Astrocyte of the spinal cord (primary cell): ENCODE measurements around the gene IL7R.

Source experiments
- DNase-seq: peaks from one replicate; pipeline ENCODE4 v3.0.0; 2011; ENCODE audit warnings: low read depth, low spot score
- H3K4me3 ChIP-seq: 2 replicates; pipeline ENCODE4 v1.5.1; 2011; ENCODE audit warnings: low read depth, mild to moderate bottlenecking, low read length, moderate library complexity
- in situ Hi-C: cut with HindIII; loops from 2 replicates; pipeline ENCODE4 v1.10.0; 2017; ENCODE audit warnings: low sequenced_read_pairs
- TF ChIP-seq, protein P1 (sequence below): IDR thresholded peaks from 2 replicates; pipeline ENCODE4 v1.5.1; 2012; ENCODE audit warnings: low read depth, mild to moderate bottlenecking, low read length, inconsistent platforms

Gene IL7R

DNA sequence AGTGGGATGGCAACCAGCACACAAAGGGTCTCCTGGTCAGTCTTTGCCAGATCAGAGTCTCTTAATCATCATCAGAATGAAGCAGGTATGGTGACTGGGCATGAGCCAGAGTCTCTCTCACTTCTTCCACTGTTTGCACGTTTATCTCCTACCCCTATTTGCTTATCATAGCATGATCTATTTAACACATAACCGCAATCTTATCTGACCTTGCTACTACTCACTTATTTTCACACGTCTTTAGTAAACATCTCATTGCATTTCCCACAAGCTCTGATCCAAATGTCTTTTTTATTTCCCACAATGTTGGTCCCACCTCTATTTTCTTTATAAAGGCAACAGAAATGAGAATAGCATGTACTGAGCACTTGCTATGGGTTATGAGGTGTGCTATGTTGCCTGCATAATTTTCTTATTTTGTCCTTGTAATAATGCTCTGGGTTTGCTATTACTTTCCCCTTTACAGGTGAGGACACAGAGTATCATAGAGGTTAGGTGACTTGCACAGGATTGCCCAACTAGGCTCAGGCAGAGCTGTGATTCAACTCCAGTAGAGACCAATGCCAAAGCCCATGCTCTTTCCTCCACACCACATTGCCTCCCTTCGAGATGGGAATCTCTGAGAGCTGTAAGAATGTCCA lies 39.7 kb upstream of the IL7R start:
- DNase-seq: no peak
- TF ChIP-seq, protein P1, sequence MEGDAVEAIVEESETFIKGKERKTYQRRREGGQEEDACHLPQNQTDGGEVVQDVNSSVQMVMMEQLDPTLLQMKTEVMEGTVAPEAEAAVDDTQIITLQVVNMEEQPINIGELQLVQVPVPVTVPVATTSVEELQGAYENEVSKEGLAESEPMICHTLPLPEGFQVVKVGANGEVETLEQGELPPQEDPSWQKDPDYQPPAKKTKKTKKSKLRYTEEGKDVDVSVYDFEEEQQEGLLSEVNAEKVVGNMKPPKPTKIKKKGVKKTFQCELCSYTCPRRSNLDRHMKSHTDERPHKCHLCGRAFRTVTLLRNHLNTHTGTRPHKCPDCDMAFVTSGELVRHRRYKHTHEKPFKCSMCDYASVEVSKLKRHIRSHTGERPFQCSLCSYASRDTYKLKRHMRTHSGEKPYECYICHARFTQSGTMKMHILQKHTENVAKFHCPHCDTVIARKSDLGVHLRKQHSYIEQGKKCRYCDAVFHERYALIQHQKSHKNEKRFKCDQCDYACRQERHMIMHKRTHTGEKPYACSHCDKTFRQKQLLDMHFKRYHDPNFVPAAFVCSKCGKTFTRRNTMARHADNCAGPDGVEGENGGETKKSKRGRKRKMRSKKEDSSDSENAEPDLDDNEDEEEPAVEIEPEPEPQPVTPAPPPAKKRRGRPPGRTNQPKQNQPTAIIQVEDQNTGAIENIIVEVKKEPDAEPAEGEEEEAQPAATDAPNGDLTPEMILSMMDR: no peak

DNA sequence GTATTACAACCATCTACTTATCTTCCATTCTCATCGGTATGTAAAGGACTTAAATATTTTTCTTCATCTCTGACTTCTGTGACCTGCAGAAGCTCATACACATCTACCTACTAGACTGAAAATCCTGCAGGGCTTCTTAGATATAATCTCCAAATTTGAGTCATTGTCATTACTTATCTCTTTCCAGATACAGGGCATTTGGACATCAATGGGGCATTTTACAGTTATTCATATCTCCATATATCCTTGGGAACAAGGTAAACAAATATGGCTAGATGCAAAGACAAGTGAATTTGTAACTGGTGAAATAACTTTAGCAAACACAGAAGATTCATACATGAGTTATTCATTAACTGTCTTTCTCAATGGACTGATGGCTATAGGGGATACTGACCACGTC lies 37.7 kb upstream of the IL7R start:
- in situ Hi-C loops: no loop called here
- H3K4me3 ChIP-seq: no peak overlapping the region
- TF ChIP-seq, protein P1: no peak
- no peak for DNase-seq

More for the DNA sequence above, 39.7 kb upstream of the IL7R start:
- in situ Hi-C loops: no loop called here
- no peak overlapping the region for H3K4me3 ChIP-seq

DNA sequence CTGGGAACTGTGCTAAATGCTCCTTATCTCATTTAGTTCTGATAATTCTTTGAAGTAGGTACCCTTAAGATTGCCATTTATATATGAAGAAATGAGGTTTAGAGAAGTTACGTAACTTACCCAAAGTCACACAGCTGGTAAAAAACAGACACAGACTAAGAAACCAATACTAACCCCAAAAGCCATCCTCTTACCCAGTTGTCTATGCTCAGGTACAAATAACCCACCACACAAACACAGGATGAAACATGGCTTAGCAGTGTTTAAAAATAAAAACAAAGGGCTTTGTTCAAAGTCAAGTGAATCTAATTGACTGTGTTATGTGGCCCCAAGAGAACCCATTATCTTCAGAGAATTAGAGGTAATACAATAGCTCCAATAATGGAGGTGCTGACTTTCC lies 37.0 kb upstream of the IL7R start:
- DNase-seq: no peak
- in situ Hi-C loops: no loop called here
- TF ChIP-seq, protein P1: no peak
- no peak overlapping the region for H3K4me3 ChIP-seq

DNA sequence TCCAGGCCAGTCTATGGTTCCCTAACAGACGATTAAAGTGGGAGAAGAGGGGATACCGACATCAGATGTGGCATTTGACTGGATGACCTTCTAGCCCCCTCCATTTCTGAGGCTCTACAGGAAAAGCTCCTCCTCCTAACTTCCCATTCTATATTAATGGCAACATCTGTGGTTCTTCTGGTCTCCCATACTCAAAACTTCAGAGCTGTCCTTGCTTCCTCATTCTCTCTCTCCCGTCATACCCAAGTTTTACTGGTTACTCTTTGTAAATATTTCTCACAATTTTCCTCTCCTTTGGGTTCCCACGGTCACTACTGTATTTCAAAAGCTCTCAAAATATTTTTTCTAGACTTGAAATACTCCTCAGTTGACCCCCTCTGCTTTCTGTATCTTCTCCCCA lies 36.0 kb upstream of the IL7R start:
- DNase-seq: no peak
- in situ Hi-C loops: no loop called here
- TF ChIP-seq, protein P1: no peak
- H3K4me3 ChIP-seq: no peak overlapping the region

DNA sequence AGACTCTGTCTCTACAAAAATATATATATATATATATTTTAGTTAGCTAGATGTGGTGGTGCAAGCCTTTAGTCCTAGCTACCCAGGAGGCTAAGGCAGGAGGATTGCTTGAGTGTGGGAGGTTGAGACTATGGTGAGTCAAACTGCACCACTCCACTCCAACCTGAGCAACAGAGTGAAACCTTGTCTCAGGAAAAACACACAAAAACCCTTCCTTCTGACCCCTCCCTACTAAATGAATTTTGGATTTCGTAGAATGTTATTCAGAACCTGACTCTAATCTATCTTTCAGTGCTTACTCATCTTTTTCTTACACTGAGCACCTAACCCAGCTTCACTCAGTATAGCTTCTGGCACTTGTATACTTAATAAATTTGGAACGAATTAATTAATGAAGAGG lies 35.2 kb upstream of the IL7R start:
- no peak overlapping the region for H3K4me3 ChIP-seq
- in situ Hi-C loops: no loop called here
- DNase-seq: no peak
- TF ChIP-seq, protein P1: no peak

DNA sequence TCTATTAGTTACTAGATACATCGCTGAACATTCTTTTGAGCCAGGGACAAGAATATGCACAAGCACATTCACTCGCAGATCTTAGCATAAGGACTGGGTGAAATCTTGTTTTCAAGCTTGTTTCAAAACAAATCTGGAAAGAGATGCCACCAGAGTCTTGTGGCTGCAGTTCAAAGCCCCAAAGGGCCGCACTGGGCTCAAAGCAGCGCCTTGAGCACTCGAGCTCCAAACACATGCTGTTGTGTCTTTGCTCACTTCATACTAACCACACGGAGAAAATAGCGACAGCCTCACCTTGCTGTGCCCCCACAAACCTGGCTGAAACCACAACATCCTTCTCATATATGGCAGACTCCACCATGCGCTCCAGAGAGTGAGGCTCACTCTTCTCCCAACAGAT lies 34.2 kb upstream of the IL7R start:
- DNase-seq: no peak
- H3K4me3 ChIP-seq: no peak overlapping the region
- TF ChIP-seq, protein P1: no peak

More for the DNA sequence above, 34.2 kb upstream of the IL7R start:
- in situ Hi-C loops: no loop called here
